Neuron (in vitro differentiated cells): Measurements from ENCODE around the gene UBE2E1.
"Not testable (repeated sequence)": the region's sequence is repeated elsewhere in the genome, so short reads cannot be mapped to it uniquely, and the experiment has no call there.

Experiments used
- H2AFZ ChIP-seq: one replicate; pipeline ENCODE4 v1.6.1; 2013; ENCODE audit warnings: low read depth, mild to moderate bottlenecking, inconsistent platforms, low read length, moderate library complexity
- H3K27me3 ChIP-seq: one replicate; pipeline ENCODE4 v1.6.1; 2013; ENCODE audit warnings: low read length; ENCODE audit not compliant: insufficient read depth
- H3K36me3 ChIP-seq: one replicate; pipeline ENCODE4 v1.6.1; 2013; ENCODE audit warnings: low read length; ENCODE audit not compliant: insufficient read depth
- H3K4me1 ChIP-seq: one replicate; pipeline ENCODE4 v1.6.1; 2013; ENCODE audit warnings: low read length; ENCODE audit not compliant: insufficient read depth
- H3K4me3 ChIP-seq: 2 replicates; pipeline ENCODE4 v1.5.1; 2013; ENCODE audit warnings: mild to moderate bottlenecking, low read length, moderate library complexity
- H3K9me3 ChIP-seq: one replicate; pipeline ENCODE4 v1.6.1; 2013; ENCODE audit warnings: low read length

UBE2E1 gene

GRCh38 chr3:23856286-23856685, 50.5 kb downstream of the UBE2E1 start:
- Histone ChIP-seq H3K9me3 (peaks cover 3% of the 10 kb centered on the region), H3K27me3 (no peaks in the 10 kb centered on the region), H3K36me3 (no peaks in the 10 kb centered on the region), H3K4me3 (no peak overlapping the region), H3K4me1 (no peaks in the 10 kb centered on the region), H2AFZ (no peak overlapping the region)

- Histone ChIP-seq H2AFZ (no peak overlapping the region), H3K36me3 (no peaks in the 10 kb centered on the region), H3K4me3 (no peak overlapping the region), H3K27me3 (no peaks in the 10 kb centered on the region), H3K9me3 (peaks cover 1% of the 10 kb centered on the region), H3K4me1 (peaks cover 6% of the 10 kb centered on the region)
Measured at GRCh38 chr3:23859012-23859743, 53.4 kb downstream of the UBE2E1 start.

- no peaks in the 10 kb centered on the region for H3K36me3 ChIP-seq
- H3K9me3 ChIP-seq, result peaks cover 1% of the 10 kb centered on the region
- no peak overlapping the region for H3K4me3 ChIP-seq
- H3K27me3 ChIP-seq, result no peaks in the 10 kb centered on the region
- peaks cover 13% of the 10 kb centered on the region for H3K4me1 ChIP-seq
- H2AFZ ChIP-seq, result no peak overlapping the region
Measured at GRCh38 chr3:23859839-23860382, 54.2 kb downstream of the UBE2E1 start.

- peaks cover 1% of the 10 kb centered on the region for H3K9me3 ChIP-seq
- no peak overlapping the region for H2AFZ ChIP-seq
- H3K27me3 ChIP-seq, result no peaks in the 10 kb centered on the region
- H3K36me3 ChIP-seq, result no peaks in the 10 kb centered on the region
- peaks cover 26% of the 10 kb centered on the region for H3K4me1 ChIP-seq
- no peak overlapping the region for H3K4me3 ChIP-seq
Measured at GRCh38 chr3:23861689-23862088, 55.9 kb downstream of the UBE2E1 start.

GRCh38 chr3:23863060-23863459, 57.3 kb downstream of the UBE2E1 start:
- no peaks in the 10 kb centered on the region for H3K36me3 ChIP-seq
- peaks cover 1% of the 10 kb centered on the region for H3K9me3 ChIP-seq
- H2AFZ ChIP-seq, result no peak overlapping the region
- no peak overlapping the region for H3K4me3 ChIP-seq
- H3K4me1 ChIP-seq, result peaks cover 39% of the 10 kb centered on the region
- H3K27me3 ChIP-seq, result no peaks in the 10 kb centered on the region

- Histone ChIP-seq H3K36me3 (no peaks in the 10 kb centered on the region), H3K4me3 (no peak overlapping the region), H3K27me3 (no peaks in the 10 kb centered on the region), H2AFZ (no peak overlapping the region), H3K4me1 (peaks cover 39% of the 10 kb centered on the region), H3K9me3 (peaks cover 1% of the 10 kb centered on the region)
Measured at GRCh38 chr3:23864931-23865330, 59.2 kb downstream of the UBE2E1 start.

GRCh38 chr3:23865595-23866396, 60.0 kb downstream of the UBE2E1 start:
- Histone ChIP-seq H2AFZ (no peak overlapping the region), H3K36me3 (no peaks in the 10 kb centered on the region), H3K4me1 (peaks cover 39% of the 10 kb centered on the region), H3K4me3 (no peak overlapping the region), H3K27me3 (no peaks in the 10 kb centered on the region), H3K9me3 (peaks cover 1% of the 10 kb centered on the region)

GRCh38 chr3:23867400-23867799, 61.6 kb downstream of the UBE2E1 start:
- Histone ChIP-seq H3K9me3 (no peaks in the 10 kb centered on the region), H3K27me3 (no peaks in the 10 kb centered on the region), H3K4me3 (no peak overlapping the region), H3K4me1 (peaks cover 39% of the 10 kb centered on the region), H3K36me3 (no peaks in the 10 kb centered on the region), H2AFZ (no peak overlapping the region)

- H3K4me3 ChIP-seq, result no peak overlapping the region
- H2AFZ ChIP-seq, result no peak overlapping the region
- H3K36me3 ChIP-seq, result no peaks in the 10 kb centered on the region
- H3K27me3 ChIP-seq, result no peaks in the 10 kb centered on the region
- no peaks in the 10 kb centered on the region for H3K9me3 ChIP-seq
- H3K4me1 ChIP-seq, result peaks cover 39% of the 10 kb centered on the region
Measured at GRCh38 chr3:23867838-23868237, 62.1 kb downstream of the UBE2E1 start.

- no peak overlapping the region for H3K4me3 ChIP-seq
- no peaks in the 10 kb centered on the region for H3K9me3 ChIP-seq
- no peaks in the 10 kb centered on the region for H3K27me3 ChIP-seq
- no peaks in the 10 kb centered on the region for H3K36me3 ChIP-seq
- peaks cover 23% of the 10 kb centered on the region for H3K4me1 ChIP-seq
- H2AFZ ChIP-seq, result no peak overlapping the region
Measured at GRCh38 chr3:23869977-23870662, 64.4 kb downstream of the UBE2E1 start.

GRCh38 chr3:23870663-23871043, 64.9 kb downstream of the UBE2E1 start:
- not testable (repeated sequence) for H3K36me3 ChIP-seq, H3K27me3 ChIP-seq, H3K9me3 ChIP-seq, H3K4me3 ChIP-seq, H2AFZ ChIP-seq
- H3K4me1 ChIP-seq, result peaks cover 18% of the 10 kb centered on the region

GRCh38 chr3:23871361-23871760, 65.6 kb downstream of the UBE2E1 start:
- not testable (repeated sequence) for H3K27me3 ChIP-seq, H2AFZ ChIP-seq, H3K9me3 ChIP-seq, H3K4me3 ChIP-seq, H3K36me3 ChIP-seq
- H3K4me1 ChIP-seq, result peaks cover 15% of the 10 kb centered on the region

- no peaks in the 10 kb centered on the region for H3K9me3 ChIP-seq
- H3K4me1 ChIP-seq, result peaks cover 6% of the 10 kb centered on the region
- no peaks in the 10 kb centered on the region for H3K27me3 ChIP-seq
- H3K4me3 ChIP-seq, result no peak overlapping the region
- H3K36me3 ChIP-seq, result no peaks in the 10 kb centered on the region
- H2AFZ ChIP-seq, result no peak overlapping the region
Measured at GRCh38 chr3:23872330-23872729, 66.6 kb downstream of the UBE2E1 start.
